ENCODE data around the gene ACADS.

ACADS gene

GRCh38 chr12:120725659-120726509, at the start of gene ACADS:
ACADS (plus strand) TSS chr12:120725826; CDS start chr12:120725886, 60 bp downstream.
- DNase-seq (ENCODE audit: low spot score in 2 of 2) (peak; percentile 82 to 93), ATAC-seq (peak; percentile 99)
- H3K9me3 Mint-ChIP-seq: no peaks in the 10 kb centered on the region
- H3K36me3 Mint-ChIP-seq: peaks cover 70% of the 10 kb centered on the region
- H3K27ac Mint-ChIP-seq: peak within 1 kb of the TSS; percentile 81
- H3K4me1 Mint-ChIP-seq: peaks cover 19% of the 10 kb centered on the region
- H3K4me3 Mint-ChIP-seq: peak within 1 kb of the TSS; percentile 82

- peak overlapping the region; percentile 69 for H3K27ac Mint-ChIP-seq
- peak overlapping the region; percentile 40 for H3K4me3 Mint-ChIP-seq
- H3K36me3 Mint-ChIP-seq: no peaks in the 10 kb centered on the region
- DNase-seq (ENCODE audit: low spot score in 2 of 2): peak; percentile 5 to 55
- ATAC-seq: peak; percentile 91
- H3K9me3 Mint-ChIP-seq: no peaks in the 10 kb centered on the region
- H3K4me1 Mint-ChIP-seq: peaks cover 13% of the 10 kb centered on the region
These were observed 47.7 kb upstream of the ACADS start for GRCh38 chr12:120677765-120678473.

- peaks cover 13% of the 10 kb centered on the region for H3K4me1 Mint-ChIP-seq
- no peaks in the 10 kb centered on the region for H3K9me3 Mint-ChIP-seq
- H3K4me3 Mint-ChIP-seq: peak overlapping the region; percentile 40
- DNase-seq (ENCODE audit: low spot score in 2 of 2): no peak
- no peaks in the 10 kb centered on the region for H3K36me3 Mint-ChIP-seq
- peak overlapping the region; percentile 69 for H3K27ac Mint-ChIP-seq
- ATAC-seq: peak; percentile 60
These were observed 47.1 kb upstream of the ACADS start for GRCh38 chr12:120678572-120678971.

- Mint-ChIP-seq H3K4me1 (peaks cover 25% of the 10 kb centered on the region), H3K27ac (no peak overlapping the region), H3K36me3 (no peaks in the 10 kb centered on the region), H3K4me3 (no peak overlapping the region), H3K9me3 (no peaks in the 10 kb centered on the region)
- DNase-seq (ENCODE audit: low spot score in 2 of 2) (no peak), ATAC-seq (no peak)
These were observed 45.4 kb upstream of the ACADS start for GRCh38 chr12:120680165-120680738.

GRCh38 chr12:120684523-120684932, 41.1 kb upstream of the ACADS start:
- Mint-ChIP-seq H3K4me3 (peak overlapping the region; percentile 89), H3K36me3 (peaks cover 10% of the 10 kb centered on the region), H3K4me1 (peaks cover 31% of the 10 kb centered on the region), H3K9me3 (no peaks in the 10 kb centered on the region), H3K27ac (no peak overlapping the region)
- peak; percentile 3 for ATAC-seq
- peak in 1 of 2 donors; percentile 63 for DNase-seq (ENCODE audit: low spot score in 2 of 2)

GRCh38 chr12:120685522-120685921, 40.1 kb upstream of the ACADS start:
- Mint-ChIP-seq H3K36me3 (peaks cover 10% of the 10 kb centered on the region), H3K4me3 (peak overlapping the region; percentile 89), H3K4me1 (peaks cover 35% of the 10 kb centered on the region), H3K9me3 (no peaks in the 10 kb centered on the region), H3K27ac (no peak overlapping the region)
- ATAC-seq (no peak), DNase-seq (ENCODE audit: low spot score in 2 of 2) (no peak)

- H3K27ac Mint-ChIP-seq: peak overlapping the region; percentile 97
These were observed 39.4 kb upstream of the ACADS start for GRCh38 chr12:120686151-120686689.

GRCh38 chr12:120686690-120687577, 38.7 kb upstream of the ACADS start, which contains the start of gene MLEC:
MLEC (plus strand) TSS chr12:120687149; CDS start chr12:120687297, 148 bp downstream.
- DNase-seq (ENCODE audit: low spot score in 2 of 2): peak; percentile 99
- no peaks in the 10 kb centered on the region for H3K9me3 Mint-ChIP-seq
- peak; percentile 87 for ATAC-seq
- H3K4me1 Mint-ChIP-seq: peaks cover 43% of the 10 kb centered on the region
- peak within 1 kb of the TSS; percentile 89 for H3K4me3 Mint-ChIP-seq
- peaks cover 10% of the 10 kb centered on the region for H3K36me3 Mint-ChIP-seq
- peak within 1 kb of the TSS; percentile 97 for H3K27ac Mint-ChIP-seq

More at GRCh38 chr12:120686151-120686689, 39.4 kb upstream of the ACADS start:
- Mint-ChIP-seq H3K4me1 (peaks cover 41% of the 10 kb centered on the region), H3K9me3 (no peaks in the 10 kb centered on the region), H3K36me3 (peaks cover 10% of the 10 kb centered on the region), H3K4me3 (peak overlapping the region; percentile 89)
- ATAC-seq (peak; percentile 89), DNase-seq (ENCODE audit: low spot score in 2 of 2) (peak; percentile 90 to 98)

GRCh38 chr12:120687578-120688289, 37.9 kb upstream of the ACADS start:
- Mint-ChIP-seq H3K4me3 (peak overlapping the region; percentile 89), H3K36me3 (peaks cover 15% of the 10 kb centered on the region), H3K4me1 (peaks cover 51% of the 10 kb centered on the region), H3K9me3 (no peaks in the 10 kb centered on the region), H3K27ac (peak overlapping the region; percentile 89)
- ATAC-seq (no peak), DNase-seq (ENCODE audit: low spot score in 2 of 2) (peak in 1 of 2 donors; percentile 67)

GRCh38 chr12:120688527-120689071, 37.0 kb upstream of the ACADS start:
- H3K4me1 Mint-ChIP-seq: peaks cover 59% of the 10 kb centered on the region

GRCh38 chr12:120689397-120690082, 36.1 kb upstream of the ACADS start:
- Mint-ChIP-seq H3K27ac (no peak overlapping the region), H3K4me1 (peaks cover 60% of the 10 kb centered on the region), H3K9me3 (no peaks in the 10 kb centered on the region), H3K4me3 (peak overlapping the region; percentile 89), H3K36me3 (peaks cover 33% of the 10 kb centered on the region)
- DNase-seq (ENCODE audit: low spot score in 2 of 2) (no peak), ATAC-seq (no peak)

More at GRCh38 chr12:120688527-120689071, 37.0 kb upstream of the ACADS start:
- H3K27ac Mint-ChIP-seq: peak overlapping the region; percentile 89
- peaks cover 24% of the 10 kb centered on the region for H3K36me3 Mint-ChIP-seq
- no peaks in the 10 kb centered on the region for H3K9me3 Mint-ChIP-seq
- no peak for DNase-seq (ENCODE audit: low spot score in 2 of 2)
- no peak for ATAC-seq
- H3K4me3 Mint-ChIP-seq: peak overlapping the region; percentile 89

GRCh38 chr12:120690083-120690450, 35.6 kb upstream of the ACADS start:
- DNase-seq (ENCODE audit: low spot score in 2 of 2): no peak
- no peak overlapping the region for H3K27ac Mint-ChIP-seq
- H3K9me3 Mint-ChIP-seq: no peaks in the 10 kb centered on the region
- H3K4me1 Mint-ChIP-seq: peaks cover 55% of the 10 kb centered on the region
- ATAC-seq: no peak
- H3K36me3 Mint-ChIP-seq: peaks cover 39% of the 10 kb centered on the region
- H3K4me3 Mint-ChIP-seq: no peak overlapping the region

GRCh38 chr12:120690978-120691377, 34.6 kb upstream of the ACADS start:
- peak overlapping the region; percentile 54 for H3K27ac Mint-ChIP-seq
- H3K4me3 Mint-ChIP-seq: no peak overlapping the region
- H3K9me3 Mint-ChIP-seq: no peaks in the 10 kb centered on the region
- peaks cover 45% of the 10 kb centered on the region for H3K36me3 Mint-ChIP-seq
- H3K4me1 Mint-ChIP-seq: peaks cover 53% of the 10 kb centered on the region
- DNase-seq (ENCODE audit: low spot score in 2 of 2) (no peak), ATAC-seq (no peak)
